Retinal pigment epithelial cell (primary cell): ENCODE measurements around the gene FLVCR1.
"Not testable (repeated sequence)": the region's sequence is repeated elsewhere in the genome, so short reads cannot be mapped to it uniquely, and the experiment has no call there.

Experiments used
- DNase-seq: peaks from one replicate; pipeline ENCODE4 v3.0.0-alpha.2; 2010; ENCODE audit warnings: low read depth
- H3K4me3 ChIP-seq: 2 replicates; pipeline ENCODE4 v1.5.1; 2011; ENCODE audit warnings: mild to moderate bottlenecking, low read length, control low read depth, moderate library complexity
- CTCF ChIP-seq: conservative IDR thresholded peaks from 2 replicates; pipeline ENCODE4 v1.5.1; 2011; ENCODE audit warnings: low read depth, low read length, control low read depth, inconsistent platforms

Gene FLVCR1

GRCh38 chr1:212908971-212909370 is 50.9 kb downstream of the FLVCR1 start:
- TF ChIP-seq CTCF, result no peak
- H3K4me3 ChIP-seq, result no peak overlapping the region
- no peak for DNase-seq

- H3K4me3 ChIP-seq, result no peak overlapping the region
- TF ChIP-seq CTCF, result no peak
- DNase-seq, result no peak
Observed at GRCh38 chr1:212909652-212910063, 51.6 kb downstream of the FLVCR1 start.

- DNase-seq, H3K4me3 ChIP-seq: not testable (repeated sequence)
Observed at GRCh38 chr1:212910213-212910612, 52.1 kb downstream of the FLVCR1 start.

GRCh38 chr1:212913638-212914037 is 55.6 kb downstream of the FLVCR1 start:
- not testable (repeated sequence) for H3K4me3 ChIP-seq, DNase-seq

- not testable (repeated sequence) for H3K4me3 ChIP-seq, DNase-seq
Observed at GRCh38 chr1:212914110-212914509, 56.0 kb downstream of the FLVCR1 start.

GRCh38 chr1:212914789-212915188 is 56.7 kb downstream of the FLVCR1 start:
- no peak overlapping the region for H3K4me3 ChIP-seq
- no peak for TF ChIP-seq CTCF
- no peak for DNase-seq

- DNase-seq, result no peak
- TF ChIP-seq CTCF, result peak; percentile 62
- H3K4me3 ChIP-seq, result no peak overlapping the region
Observed at GRCh38 chr1:212915245-212916091, 57.4 kb downstream of the FLVCR1 start.

GRCh38 chr1:212916481-212917133 is 58.5 kb downstream of the FLVCR1 start:
- DNase-seq, result no peak
- no peak overlapping the region for H3K4me3 ChIP-seq
- no peak for TF ChIP-seq CTCF
